Bronchial epithelial cell (primary cell): ENCODE data around the gene PNMA5. TPM values are rescaled to one million over a fixed set of nuclear protein-coding genes. Genes with fewer than 3 reads are reported as not detected.

Experiments used
- DNase-seq: peaks from one replicate; pipeline ENCODE4 v3.0.0-alpha.2; 2010; ENCODE audit warnings: low read depth
- FAIRE-seq: peaks from 2 replicates; lab custom pipeline; 2011; peaks lifted over from hg19 to GRCh38; lab: Jason Lieb, UNC
- H3K27me3 ChIP-seq: 2 replicates; pipeline ENCODE4 v1.5.1; 2011; ENCODE audit warnings: low read length; ENCODE audit not compliant: control insufficient read depth, insufficient read depth
- H3K36me3 ChIP-seq: 2 replicates; pipeline ENCODE4 v1.5.1; 2011; ENCODE audit warnings: low read length; ENCODE audit not compliant: control insufficient read depth, insufficient read depth
- H3K4me3 ChIP-seq: 2 replicates; pipeline ENCODE4 v1.5.1; 2011; ENCODE audit warnings: mild to moderate bottlenecking, low read depth, low read length, control low read depth
- total RNA-seq: library from RNA; depleted of rRNA; stranded (reverse); fragments of >200 nt; gene quantifications from 2 replicates; pipeline ENCODE4 v1.2.1, GENCODE V29; 2014
- TF ChIP-seq, protein P1 (sequence below): IDR thresholded peaks from 2 replicates; pipeline ENCODE4 v1.5.1; 2011; ENCODE audit warnings: mild to moderate bottlenecking, moderate library complexity, low read length, control low read depth, inconsistent platforms; ENCODE audit not compliant: insufficient read depth, severe bottlenecking

Gene PNMA5
- total RNA-seq, 1 donor from 2014 or later = not detected

DNA sequence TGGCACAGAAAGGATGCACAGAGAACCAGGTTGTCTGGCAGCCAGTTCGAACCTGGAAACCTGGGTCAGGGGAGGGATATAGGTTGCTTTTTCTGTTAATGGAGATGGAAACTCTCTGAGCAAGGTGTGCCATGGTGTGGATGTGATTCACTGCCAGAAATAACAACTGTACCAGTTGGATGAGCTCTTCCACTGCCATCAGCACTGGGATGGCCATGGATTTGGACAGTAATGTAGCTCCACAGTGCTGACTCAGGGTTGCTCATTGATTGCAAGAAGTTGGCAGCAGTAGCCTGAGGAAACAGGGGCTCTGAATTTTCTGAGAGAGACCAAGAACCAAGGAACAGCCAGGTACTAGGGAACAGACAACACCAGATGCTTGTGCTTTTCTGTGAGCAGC is 33.8 kb downstream of the PNMA5 start:
- FAIRE-seq (peak; percentile 90), DNase-seq (peak; percentile 23)
- no peaks in the 10 kb centered on the region for H3K27me3 ChIP-seq
- TF ChIP-seq, protein P1, sequence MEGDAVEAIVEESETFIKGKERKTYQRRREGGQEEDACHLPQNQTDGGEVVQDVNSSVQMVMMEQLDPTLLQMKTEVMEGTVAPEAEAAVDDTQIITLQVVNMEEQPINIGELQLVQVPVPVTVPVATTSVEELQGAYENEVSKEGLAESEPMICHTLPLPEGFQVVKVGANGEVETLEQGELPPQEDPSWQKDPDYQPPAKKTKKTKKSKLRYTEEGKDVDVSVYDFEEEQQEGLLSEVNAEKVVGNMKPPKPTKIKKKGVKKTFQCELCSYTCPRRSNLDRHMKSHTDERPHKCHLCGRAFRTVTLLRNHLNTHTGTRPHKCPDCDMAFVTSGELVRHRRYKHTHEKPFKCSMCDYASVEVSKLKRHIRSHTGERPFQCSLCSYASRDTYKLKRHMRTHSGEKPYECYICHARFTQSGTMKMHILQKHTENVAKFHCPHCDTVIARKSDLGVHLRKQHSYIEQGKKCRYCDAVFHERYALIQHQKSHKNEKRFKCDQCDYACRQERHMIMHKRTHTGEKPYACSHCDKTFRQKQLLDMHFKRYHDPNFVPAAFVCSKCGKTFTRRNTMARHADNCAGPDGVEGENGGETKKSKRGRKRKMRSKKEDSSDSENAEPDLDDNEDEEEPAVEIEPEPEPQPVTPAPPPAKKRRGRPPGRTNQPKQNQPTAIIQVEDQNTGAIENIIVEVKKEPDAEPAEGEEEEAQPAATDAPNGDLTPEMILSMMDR = no peak
- no peak overlapping the region for H3K4me3 ChIP-seq
- H3K36me3 ChIP-seq = peaks cover 46% of the 10 kb centered on the region

GRCh38 chrX:152959626-152960025 is 34.3 kb downstream of the PNMA5 start:
- TF ChIP-seq, protein P1 = no peak
- DNase-seq = no peak
- peaks cover 41% of the 10 kb centered on the region for H3K36me3 ChIP-seq
- FAIRE-seq = no peak
- H3K4me3 ChIP-seq = no peak overlapping the region
- no peaks in the 10 kb centered on the region for H3K27me3 ChIP-seq

- Histone ChIP-seq H3K27me3 (no peaks in the 10 kb centered on the region), H3K36me3 (peaks cover 38% of the 10 kb centered on the region), H3K4me3 (no peak overlapping the region)
- TF ChIP-seq, protein P1 = peak; percentile 79
- FAIRE-seq (no peak), DNase-seq (peak; percentile 59)
Measured at GRCh38 chrX:152958524-152959465, 35.1 kb downstream of the PNMA5 start.

- FAIRE-seq (no peak), DNase-seq (no peak)
- H3K36me3 ChIP-seq = peaks cover 33% of the 10 kb centered on the region
- H3K27me3 ChIP-seq = no peaks in the 10 kb centered on the region
- TF ChIP-seq, protein P1 = no peak
- no peak overlapping the region for H3K4me3 ChIP-seq
Measured at GRCh38 chrX:152958047-152958446, 35.9 kb downstream of the PNMA5 start.

GRCh38 chrX:152950786-152951185 is 43.1 kb downstream of the PNMA5 start:
- Histone ChIP-seq H3K36me3 (peaks cover 10% of the 10 kb centered on the region), H3K4me3 (no peak overlapping the region), H3K27me3 (no peaks in the 10 kb centered on the region)
- no peak for FAIRE-seq
- no peak for DNase-seq
- TF ChIP-seq, protein P1 = no peak
